SK-N-SH (cell line): ENCODE data around the gene SDK1. TPM values are rescaled to one million over a fixed set of nuclear protein-coding genes. Genes with fewer than 3 reads are reported as not detected.

Experiments used
- CTCF ChIA-PET: fragments of 300-600, 350-600 bp; formaldehyde crosslinking; extraction: SDS; loops from one replicate; lab custom pipeline; 2021; lab: Yijun Ruan, JAX
- POLR2A ChIA-PET: fragments of 350-600 bp; sonication (Branson Sonifier 250); formaldehyde crosslinking; extraction: SDS; loops from one replicate; lab custom pipeline; 2020; ENCODE audit warnings: antibody characterized with exemption, inconsistent platforms; lab: Yijun Ruan, JAX
- DNase-seq: peaks from one replicate; pipeline ENCODE4 v3.0.0; 2012
- H2AFZ ChIP-seq: fragments of 200-600 bp; sonication (generic); 2 replicates; pipeline ENCODE4 v1.8.1; 2016; ENCODE audit warnings: antibody characterized with exemption, mild to moderate bottlenecking, low read depth
- H3F3A ChIP-seq: fragments of 200-600 bp; sonication (generic); replicated peaks from 2 replicates; pipeline ENCODE3; 2016; ENCODE audit warnings: antibody characterized with exemption, mild to moderate bottlenecking; ENCODE audit not compliant: insufficient read depth
- H3K27ac ChIP-seq, 2 experiments: fragments of 200-500 bp in 1 of 2; fragments of 200-600 bp in 1 of 2; sonication (Bioruptor generic) in 1 of 2; sonication (generic), shearing (Covaris generic) in 1 of 2; 2 replicates each; pipeline versions ENCODE4 v1.5.1 to v1.6.1; 2014 to 2016; ENCODE audit warnings: low read depth in 2 of 2, inconsistent platforms in 1 of 2, low read length in 1 of 2, mild to moderate bottlenecking in 1 of 2, mixed read lengths in 1 of 2
- H3K27me3 ChIP-seq: fragments of 200-600 bp; sonication (generic), shearing (Covaris generic); 2 replicates; pipeline ENCODE4 v1.6.1; 2016; ENCODE audit warnings: mixed run types; ENCODE audit not compliant: insufficient read depth
- H3K36me3 ChIP-seq, 2 experiments: fragments of 200-500 bp in 1 of 2; fragments of 200-600 bp in 1 of 2; sonication (Bioruptor generic) in 1 of 2; sonication (generic) in 1 of 2; replicated peaks in 1 of 2; 2 replicates each; pipeline versions ENCODE3 to v1.5.1; 2014 to 2016; ENCODE audit warnings: low read length in 1 of 2, mild to moderate bottlenecking in 1 of 2; ENCODE audit not compliant: insufficient read depth in 2 of 2, control insufficient read depth in 1 of 2
- H3K4me1 ChIP-seq, 2 experiments: fragments of 200-500 bp in 1 of 2; fragments of 200-600 bp in 1 of 2; sonication (Bioruptor generic) in 1 of 2; sonication (generic), shearing (Covaris generic) in 1 of 2; 2 replicates each; pipeline versions ENCODE4 v1.5.1 to v1.6.1; 2014 to 2016; ENCODE audit warnings: low read depth in 1 of 2, low read length in 1 of 2, mixed run types in 1 of 2; ENCODE audit not compliant: insufficient read depth in 2 of 2, control insufficient read depth in 1 of 2
- H3K4me2 ChIP-seq: fragments of 200-600 bp; sonication (generic), shearing (Covaris generic); 2 replicates; pipeline ENCODE4 v1.6.1; 2017; ENCODE audit warnings: mixed run types
- H3K4me3 ChIP-seq, 2 experiments: fragments of 200-500 bp in 1 of 2; fragments of 200-600 bp in 1 of 2; sonication (Bioruptor generic) in 1 of 2; sonication (generic), shearing (Covaris generic) in 1 of 2; 2 replicates each; pipeline versions ENCODE4 v1.5.1 to v1.8.1; 2014 to 2016; ENCODE audit warnings: low read depth in 2 of 2, inconsistent platforms in 1 of 2, low read length in 1 of 2, mild to moderate bottlenecking in 1 of 2, mixed read lengths in 1 of 2, moderate library complexity in 1 of 2
- H3K79me2 ChIP-seq: fragments of 200-600 bp; sonication (generic); 2 replicates; pipeline ENCODE4 v1.8.1; 2017; ENCODE audit warnings: mild to moderate bottlenecking; ENCODE audit not compliant: insufficient read depth
- H3K9ac ChIP-seq: fragments of 200-600 bp; sonication (generic); 2 replicates; pipeline ENCODE4 v1.6.1; 2017; ENCODE audit warnings: mixed run types
- H3K9me2 ChIP-seq: fragments of 200-600 bp; sonication (generic); 2 replicates; pipeline ENCODE4 v1.6.1; 2017; ENCODE audit warnings: mixed run types
- H3K9me3 ChIP-seq: fragments of 200-600 bp; sonication (generic); 2 replicates; pipeline ENCODE4 v1.6.1; 2017; ENCODE audit warnings: mixed run types, mild to moderate bottlenecking, moderate library complexity
- H4K20me1 ChIP-seq: fragments of 200-600 bp; sonication (generic); 2 replicates; pipeline ENCODE4 v1.6.1; 2017; ENCODE audit warnings: mild to moderate bottlenecking, mixed run types; ENCODE audit not compliant: insufficient read depth
- ELF1 ChIP-seq: IDR thresholded peaks from 2 replicates; pipeline ENCODE4 v1.4.0; 2012
- FOSL2 ChIP-seq: IDR thresholded peaks from 2 replicates; pipeline ENCODE4 v1.4.0; 2012; ENCODE audit warnings: low read depth, mild to moderate bottlenecking, moderate library complexity, borderline replicate concordance
- FOXM1 ChIP-seq: IDR thresholded peaks from 2 replicates; pipeline ENCODE4 v1.4.0; 2012; ENCODE audit warnings: low read depth, mild to moderate bottlenecking
- GATA2 ChIP-seq: sonication (generic); formaldehyde crosslinking; IDR thresholded peaks from 2 replicates; pipeline ENCODE4 v1.5.0; 2020; ENCODE audit warnings: mild to moderate bottlenecking, missing genetic modification reagents
- NRF1 ChIP-seq: IDR thresholded peaks from 2 replicates; pipeline ENCODE4 v1.6.1; 2012; ENCODE audit warnings: low read depth, mild to moderate bottlenecking, low read length
- RAD21 ChIP-seq: IDR thresholded peaks from 2 replicates; pipeline ENCODE4 v1.6.1; 2012; ENCODE audit warnings: mild to moderate bottlenecking, low read length
- RXRA ChIP-seq: IDR thresholded peaks from 2 replicates; pipeline ENCODE4 v1.4.0; 2012; ENCODE audit warnings: low read depth, mild to moderate bottlenecking, borderline replicate concordance
- TCF12 ChIP-seq: IDR thresholded peaks from 2 replicates; pipeline ENCODE4 v1.4.0; 2012
- WGBS: methylation state at CpG from one replicate; pipeline ENCODE4 v1.1.6; 2017; ENCODE audit warnings: low lambda C conversion rate; 5-methylcytosine and 5-hydroxymethylcytosine counted together
- polyA plus RNA-seq, 3 experiments: library from polyadenylated mRNA; depleted of rRNA; stranded (reverse); fragments of >200 nt; gene quantifications; 2 replicates each; pipeline ENCODE4 v1.2.3, GENCODE V29; 2012
- TF ChIP-seq, protein P1 (sequence below): IDR thresholded peaks from 2 replicates; pipeline ENCODE4 v1.6.1; 2012; ENCODE audit warnings: mild to moderate bottlenecking, low read depth, low read length, moderate library complexity
- TF ChIP-seq, protein P2 (sequence below): IDR thresholded peaks from 2 replicates; pipeline ENCODE4; 2012
- TF ChIP-seq, protein P3 (sequence below): IDR thresholded peaks from 2 replicates; pipeline ENCODE4 v1.4.0; 2012; ENCODE audit warnings: low read depth
- TF ChIP-seq, protein P4 (sequence below): IDR thresholded peaks from 2 replicates; pipeline ENCODE4 v1.4.0; 2012; ENCODE audit warnings: low read depth, borderline replicate concordance
- TF ChIP-seq, protein P5 (sequence below): fragments of 150-350 bp; IDR thresholded peaks from 2 replicates; pipeline ENCODE4 v1.6.1; 2016; ENCODE audit warnings: mild to moderate bottlenecking, low read depth, low read length
- TF ChIP-seq, protein P6 (sequence below): fragments of 200-600 bp; sonication (generic); IDR thresholded peaks from 2 replicates; pipeline ENCODE4 v1.6.1; 2017; ENCODE audit warnings: antibody characterized with exemption, mild to moderate bottlenecking, moderate library complexity

Gene SDK1
- polyA plus RNA-seq, 1 of the 3 experiments (the other 2 are of a cell fraction): 1.2 TPM

DNA sequence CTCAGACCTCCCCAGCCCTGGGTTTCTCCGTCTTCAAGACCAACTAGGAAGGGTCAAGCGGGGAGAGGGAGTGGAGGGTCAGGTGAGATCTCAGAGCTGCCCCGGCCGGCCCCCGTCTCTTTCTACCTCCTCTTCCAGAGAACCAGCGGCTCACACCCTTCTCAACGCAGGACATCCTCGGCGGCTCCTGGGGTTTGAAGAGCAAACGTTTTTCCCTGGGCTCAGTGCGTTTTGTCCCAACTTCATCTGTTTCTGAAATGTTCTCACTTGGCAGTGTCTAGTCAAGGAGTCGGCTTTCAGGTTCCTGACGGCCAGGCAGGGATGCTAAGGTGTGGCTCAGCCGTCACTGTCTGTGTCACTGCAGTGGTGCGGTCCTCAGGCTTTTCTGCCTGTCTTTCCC lies 964.6 kb downstream of the SDK1 start:
- CTCF ChIA-PET: no interaction called here
- 68% methylated on average over 15 of the region's 15 CpGs for WGBS

More for the DNA sequence above, 964.6 kb downstream of the SDK1 start:
- no peak overlapping the region for H3K27ac ChIP-seq
- H3K4me2 ChIP-seq: no peak overlapping the region
- H4K20me1 ChIP-seq: no peaks in the 10 kb centered on the region
- H3F3A ChIP-seq: no peaks in the 10 kb centered on the region
- no peak overlapping the region for H3K4me3 ChIP-seq
- H3K9me3 ChIP-seq: no peaks in the 10 kb centered on the region
- H3K9me2 ChIP-seq: no peaks in the 10 kb centered on the region
- no peak for DNase-seq
- TF ChIP-seq, protein P1, sequence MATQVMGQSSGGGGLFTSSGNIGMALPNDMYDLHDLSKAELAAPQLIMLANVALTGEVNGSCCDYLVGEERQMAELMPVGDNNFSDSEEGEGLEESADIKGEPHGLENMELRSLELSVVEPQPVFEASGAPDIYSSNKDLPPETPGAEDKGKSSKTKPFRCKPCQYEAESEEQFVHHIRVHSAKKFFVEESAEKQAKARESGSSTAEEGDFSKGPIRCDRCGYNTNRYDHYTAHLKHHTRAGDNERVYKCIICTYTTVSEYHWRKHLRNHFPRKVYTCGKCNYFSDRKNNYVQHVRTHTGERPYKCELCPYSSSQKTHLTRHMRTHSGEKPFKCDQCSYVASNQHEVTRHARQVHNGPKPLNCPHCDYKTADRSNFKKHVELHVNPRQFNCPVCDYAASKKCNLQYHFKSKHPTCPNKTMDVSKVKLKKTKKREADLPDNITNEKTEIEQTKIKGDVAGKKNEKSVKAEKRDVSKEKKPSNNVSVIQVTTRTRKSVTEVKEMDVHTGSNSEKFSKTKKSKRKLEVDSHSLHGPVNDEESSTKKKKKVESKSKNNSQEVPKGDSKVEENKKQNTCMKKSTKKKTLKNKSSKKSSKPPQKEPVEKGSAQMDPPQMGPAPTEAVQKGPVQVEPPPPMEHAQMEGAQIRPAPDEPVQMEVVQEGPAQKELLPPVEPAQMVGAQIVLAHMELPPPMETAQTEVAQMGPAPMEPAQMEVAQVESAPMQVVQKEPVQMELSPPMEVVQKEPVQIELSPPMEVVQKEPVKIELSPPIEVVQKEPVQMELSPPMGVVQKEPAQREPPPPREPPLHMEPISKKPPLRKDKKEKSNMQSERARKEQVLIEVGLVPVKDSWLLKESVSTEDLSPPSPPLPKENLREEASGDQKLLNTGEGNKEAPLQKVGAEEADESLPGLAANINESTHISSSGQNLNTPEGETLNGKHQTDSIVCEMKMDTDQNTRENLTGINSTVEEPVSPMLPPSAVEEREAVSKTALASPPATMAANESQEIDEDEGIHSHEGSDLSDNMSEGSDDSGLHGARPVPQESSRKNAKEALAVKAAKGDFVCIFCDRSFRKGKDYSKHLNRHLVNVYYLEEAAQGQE: no peak
- TF ChIP-seq, protein P2, sequence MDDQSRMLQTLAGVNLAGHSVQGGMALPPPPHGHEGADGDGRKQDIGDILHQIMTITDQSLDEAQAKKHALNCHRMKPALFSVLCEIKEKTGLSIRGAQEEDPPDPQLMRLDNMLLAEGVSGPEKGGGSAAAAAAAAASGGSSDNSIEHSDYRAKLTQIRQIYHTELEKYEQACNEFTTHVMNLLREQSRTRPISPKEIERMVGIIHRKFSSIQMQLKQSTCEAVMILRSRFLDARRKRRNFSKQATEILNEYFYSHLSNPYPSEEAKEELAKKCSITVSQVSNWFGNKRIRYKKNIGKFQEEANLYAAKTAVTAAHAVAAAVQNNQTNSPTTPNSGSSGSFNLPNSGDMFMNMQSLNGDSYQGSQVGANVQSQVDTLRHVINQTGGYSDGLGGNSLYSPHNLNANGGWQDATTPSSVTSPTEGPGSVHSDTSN: no peak
- TF ChIP-seq RAD21 (no peak), TCF12 (no peak), FOXM1 (no peak), NRF1 (no peak), RXRA (no peak), GATA2 (no peak), FOSL2 (no peak), ELF1 (no peak)
- TF ChIP-seq, protein P3, sequence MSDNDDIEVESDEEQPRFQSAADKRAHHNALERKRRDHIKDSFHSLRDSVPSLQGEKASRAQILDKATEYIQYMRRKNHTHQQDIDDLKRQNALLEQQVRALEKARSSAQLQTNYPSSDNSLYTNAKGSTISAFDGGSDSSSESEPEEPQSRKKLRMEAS: no peak
- TF ChIP-seq, protein P4, sequence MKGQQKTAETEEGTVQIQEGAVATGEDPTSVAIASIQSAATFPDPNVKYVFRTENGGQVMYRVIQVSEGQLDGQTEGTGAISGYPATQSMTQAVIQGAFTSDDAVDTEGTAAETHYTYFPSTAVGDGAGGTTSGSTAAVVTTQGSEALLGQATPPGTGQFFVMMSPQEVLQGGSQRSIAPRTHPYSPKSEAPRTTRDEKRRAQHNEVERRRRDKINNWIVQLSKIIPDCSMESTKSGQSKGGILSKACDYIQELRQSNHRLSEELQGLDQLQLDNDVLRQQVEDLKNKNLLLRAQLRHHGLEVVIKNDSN: no peak
- TF ChIP-seq, protein P5, sequence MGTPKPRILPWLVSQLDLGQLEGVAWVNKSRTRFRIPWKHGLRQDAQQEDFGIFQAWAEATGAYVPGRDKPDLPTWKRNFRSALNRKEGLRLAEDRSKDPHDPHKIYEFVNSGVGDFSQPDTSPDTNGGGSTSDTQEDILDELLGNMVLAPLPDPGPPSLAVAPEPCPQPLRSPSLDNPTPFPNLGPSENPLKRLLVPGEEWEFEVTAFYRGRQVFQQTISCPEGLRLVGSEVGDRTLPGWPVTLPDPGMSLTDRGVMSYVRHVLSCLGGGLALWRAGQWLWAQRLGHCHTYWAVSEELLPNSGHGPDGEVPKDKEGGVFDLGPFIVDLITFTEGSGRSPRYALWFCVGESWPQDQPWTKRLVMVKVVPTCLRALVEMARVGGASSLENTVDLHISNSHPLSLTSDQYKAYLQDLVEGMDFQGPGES: no peak
- TF ChIP-seq, protein P6, sequence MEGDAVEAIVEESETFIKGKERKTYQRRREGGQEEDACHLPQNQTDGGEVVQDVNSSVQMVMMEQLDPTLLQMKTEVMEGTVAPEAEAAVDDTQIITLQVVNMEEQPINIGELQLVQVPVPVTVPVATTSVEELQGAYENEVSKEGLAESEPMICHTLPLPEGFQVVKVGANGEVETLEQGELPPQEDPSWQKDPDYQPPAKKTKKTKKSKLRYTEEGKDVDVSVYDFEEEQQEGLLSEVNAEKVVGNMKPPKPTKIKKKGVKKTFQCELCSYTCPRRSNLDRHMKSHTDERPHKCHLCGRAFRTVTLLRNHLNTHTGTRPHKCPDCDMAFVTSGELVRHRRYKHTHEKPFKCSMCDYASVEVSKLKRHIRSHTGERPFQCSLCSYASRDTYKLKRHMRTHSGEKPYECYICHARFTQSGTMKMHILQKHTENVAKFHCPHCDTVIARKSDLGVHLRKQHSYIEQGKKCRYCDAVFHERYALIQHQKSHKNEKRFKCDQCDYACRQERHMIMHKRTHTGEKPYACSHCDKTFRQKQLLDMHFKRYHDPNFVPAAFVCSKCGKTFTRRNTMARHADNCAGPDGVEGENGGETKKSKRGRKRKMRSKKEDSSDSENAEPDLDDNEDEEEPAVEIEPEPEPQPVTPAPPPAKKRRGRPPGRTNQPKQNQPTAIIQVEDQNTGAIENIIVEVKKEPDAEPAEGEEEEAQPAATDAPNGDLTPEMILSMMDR: no peak
- POLR2A ChIA-PET: no interaction called here
- H2AFZ ChIP-seq: no peak overlapping the region
- H3K27me3 ChIP-seq: no peaks in the 10 kb centered on the region
- no peaks in the 10 kb centered on the region for H3K4me1 ChIP-seq
- no peak overlapping the region for H3K9ac ChIP-seq
- H3K79me2 ChIP-seq: no peaks in the 10 kb centered on the region
- no peaks in the 10 kb centered on the region for H3K36me3 ChIP-seq
